GM23338 (cell line): ENCODE data around the gene RSRC2. TPM values are rescaled to one million over a fixed set of nuclear protein-coding genes. Genes with fewer than 3 reads are reported as not detected.

ENCODE experiments used
- ATAC-seq: fragments of 200-7000 bp; cut with Tn5 transposase; 3 replicates; pipeline ENCODE4 v1.9.1; 2020
- DNase-seq: peaks from one replicate; pipeline ENCODE4 v3.0.0-alpha.2; 2015; ENCODE audit warnings: low spot score
- H2AFZ ChIP-seq: fragments of 200-600 bp; sonication (generic); 2 replicates; pipeline ENCODE4 v1.8.0; 2016; ENCODE audit warnings: antibody characterized with exemption, mild to moderate bottlenecking, moderate library complexity
- H3F3A ChIP-seq: fragments of 200-600 bp; sonication (generic); replicated peaks from 2 replicates; pipeline ENCODE4 v1.8.0; 2017; ENCODE audit warnings: antibody characterized with exemption, mixed run types, low read depth
- H3K27ac ChIP-seq: fragments of 200-600 bp; sonication (generic); 2 replicates; pipeline ENCODE4 v1.6.1; 2016; ENCODE audit warnings: low read depth
- H3K27me3 ChIP-seq: fragments of 200-600 bp; sonication (generic); 2 replicates; pipeline ENCODE4 v1.8.0; 2016; ENCODE audit warnings: mild to moderate bottlenecking, mixed run types, moderate library complexity; ENCODE audit not compliant: insufficient read depth
- H3K36me3 ChIP-seq: fragments of 200-600 bp; sonication (generic); 2 replicates; pipeline ENCODE4 v1.8.0; 2016; ENCODE audit warnings: mild to moderate bottlenecking; ENCODE audit not compliant: insufficient read depth
- H3K4me1 ChIP-seq: fragments of 200-600 bp; sonication (generic); 2 replicates; pipeline ENCODE4 v1.8.0; 2016; ENCODE audit warnings: mild to moderate bottlenecking, moderate library complexity; ENCODE audit not compliant: insufficient read depth
- H3K4me2 ChIP-seq: fragments of 200-600 bp; sonication (generic); 2 replicates; pipeline ENCODE4 v1.7.1; 2017; ENCODE audit warnings: mixed run types
- H3K4me3 ChIP-seq: fragments of 200-600 bp; sonication (generic); 2 replicates; pipeline ENCODE4 v1.6.1; 2016; ENCODE audit warnings: mixed run types
- H3K79me2 ChIP-seq: fragments of 200-600 bp; sonication (generic); replicated peaks from 2 replicates; pipeline ENCODE4 v1.8.0; 2017; ENCODE audit warnings: mild to moderate bottlenecking; ENCODE audit not compliant: insufficient read depth
- H3K9me2 ChIP-seq: fragments of 200-600 bp; sonication (generic); 2 replicates; pipeline ENCODE4 v1.8.0; 2017; ENCODE audit not compliant: insufficient read depth
- H4K20me1 ChIP-seq: fragments of 200-600 bp; sonication (generic); replicated peaks from 2 replicates; pipeline ENCODE4 v1.8.0; 2017; ENCODE audit warnings: mild to moderate bottlenecking; ENCODE audit not compliant: insufficient read depth
- H3K27ac Mint-ChIP-seq: 2 replicates; pipeline ENCODE4 v1.8.0; 2020; ENCODE audit warnings: inconsistent platforms, mild to moderate bottlenecking, moderate library complexity, mixed read lengths
- H3K27me3 Mint-ChIP-seq: 3 replicates; pipeline ENCODE4 v1.8.0; 2022; ENCODE audit warnings: low read depth, mild to moderate bottlenecking, moderate library complexity, mixed read lengths, inconsistent platforms; ENCODE audit not compliant: insufficient read depth, poor library complexity
- H3K36me3 Mint-ChIP-seq: 3 replicates; pipeline ENCODE4 v1.8.0; 2021; ENCODE audit warnings: low read depth, mild to moderate bottlenecking, inconsistent platforms, moderate library complexity, mixed read lengths
- H3K4me1 Mint-ChIP-seq: 3 replicates; pipeline ENCODE4 v1.8.0; 2020; ENCODE audit warnings: mild to moderate bottlenecking, inconsistent platforms, mixed read lengths
- H3K4me3 Mint-ChIP-seq: 3 replicates; pipeline ENCODE4 v1.8.0; 2021; ENCODE audit warnings: moderate library complexity, mild to moderate bottlenecking, inconsistent platforms, mixed read lengths
- H3K9me3 Mint-ChIP-seq: 3 replicates; pipeline ENCODE4 v1.8.0; 2020; ENCODE audit warnings: moderate library complexity, mild to moderate bottlenecking, inconsistent platforms, mixed read lengths
- CTCF ChIP-seq, 2 experiments: fragments of 200-600 bp in 1 of 2; sonication (generic) in 1 of 2; conservative IDR thresholded peaks; 2 replicates each; pipeline versions ENCODE4 v1.5.1 to v1.6.1; 2016 to 2017; ENCODE audit warnings: antibody characterized with exemption in 2 of 2, low read depth in 2 of 2, mild to moderate bottlenecking in 2 of 2, moderate library complexity in 1 of 2
- EZH2 ChIP-seq: fragments of 200-600 bp; sonication (generic); IDR thresholded peaks from one replicate; pipeline ENCODE4 v1.8.0; 2017; ENCODE audit warnings: antibody characterized with exemption, mild to moderate bottlenecking, low read depth; ENCODE audit not compliant: unreplicated experiment
- JUNB ChIP-seq: IDR thresholded peaks from one replicate; pipeline ENCODE4 v1.6.1; 2016; ENCODE audit warnings: antibody characterized with exemption; ENCODE audit not compliant: unreplicated experiment
- NANOG ChIP-seq: IDR thresholded peaks from 2 replicates; pipeline ENCODE4 v1.6.1; 2016; ENCODE audit warnings: antibody characterized with exemption, borderline replicate concordance
- POLR2AphosphoS5 ChIP-seq: IDR thresholded peaks from 2 replicates; pipeline ENCODE4 v1.6.1; 2016; ENCODE audit warnings: antibody characterized with exemption, low read depth
- STAT1 ChIP-seq: IDR thresholded peaks from one replicate; pipeline ENCODE4 v1.6.1; 2016; ENCODE audit warnings: antibody characterized with exemption; ENCODE audit not compliant: unreplicated experiment
- ZNF331 ChIP-seq: fragments of 250-450 bp; sonication (Bioruptor Pico); IDR thresholded peaks from 2 replicates; pipeline ENCODE4 v1.5.0; 2020; ENCODE audit warnings: low read depth, mild to moderate bottlenecking, moderate library complexity
- polyA plus RNA-seq: library from polyadenylated mRNA; unstranded; fragments of >200 nt; fragmentation: Nextera tagmentation; extraction: Ambion mirVana; gene quantifications from 2 replicates; pipeline ENCODE4 v1.2.1, GENCODE V29; 2016
- total RNA-seq: library from RNA; depleted of rRNA; stranded (reverse); fragments of >200 nt; shearing (Covaris generic); gene quantifications from 2 replicates; pipeline ENCODE4 v1.2.3, GENCODE V29; 2014
- TF ChIP-seq, protein P1 (sequence below): IDR thresholded peaks from one replicate; pipeline ENCODE4 v1.6.1; 2018; ENCODE audit warnings: antibody characterized with exemption; ENCODE audit not compliant: unreplicated experiment
- TF ChIP-seq, protein P2 (sequence below): fragments of 250-450 bp; sonication (Bioruptor Pico); IDR thresholded peaks from 2 replicates; pipeline ENCODE4 v1.5.0; 2020; ENCODE audit warnings: mild to moderate bottlenecking, moderate library complexity

Gene RSRC2
- total and polyA plus RNA-seq, 2 experiments from 2014 or later: 76.3 to 184 TPM

DNA sequence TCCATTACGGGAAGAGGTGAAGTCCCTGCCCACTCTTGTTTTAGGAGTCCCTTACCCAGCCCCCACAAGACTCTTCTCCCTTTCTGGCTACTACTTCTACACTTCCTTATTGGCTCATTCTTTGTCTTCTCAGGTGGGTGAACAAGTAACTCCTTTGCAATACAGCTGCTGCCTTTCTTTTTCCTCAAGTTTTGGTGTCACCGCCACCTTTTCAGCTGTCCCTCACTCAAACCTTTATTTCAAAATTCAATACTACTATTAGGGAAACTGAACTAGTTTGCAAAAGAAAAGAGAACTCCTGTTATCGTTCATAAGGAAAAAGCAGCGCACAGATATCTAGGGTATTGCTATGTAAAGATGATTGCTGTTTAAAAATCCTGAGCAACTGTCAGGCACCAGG lies 6.1 kb downstream of the RSRC2 start (continued):
- TF ChIP-seq CTCF (conservative IDR thresholded peaks at IDR 0.05; ENCODE audit: low read depth in 2 of 2): no peak

GRCh38 chr12:122519418-122519817 lies 7.3 kb downstream of the RSRC2 start:
- ATAC-seq: no peak
- TF ChIP-seq, protein P1, sequence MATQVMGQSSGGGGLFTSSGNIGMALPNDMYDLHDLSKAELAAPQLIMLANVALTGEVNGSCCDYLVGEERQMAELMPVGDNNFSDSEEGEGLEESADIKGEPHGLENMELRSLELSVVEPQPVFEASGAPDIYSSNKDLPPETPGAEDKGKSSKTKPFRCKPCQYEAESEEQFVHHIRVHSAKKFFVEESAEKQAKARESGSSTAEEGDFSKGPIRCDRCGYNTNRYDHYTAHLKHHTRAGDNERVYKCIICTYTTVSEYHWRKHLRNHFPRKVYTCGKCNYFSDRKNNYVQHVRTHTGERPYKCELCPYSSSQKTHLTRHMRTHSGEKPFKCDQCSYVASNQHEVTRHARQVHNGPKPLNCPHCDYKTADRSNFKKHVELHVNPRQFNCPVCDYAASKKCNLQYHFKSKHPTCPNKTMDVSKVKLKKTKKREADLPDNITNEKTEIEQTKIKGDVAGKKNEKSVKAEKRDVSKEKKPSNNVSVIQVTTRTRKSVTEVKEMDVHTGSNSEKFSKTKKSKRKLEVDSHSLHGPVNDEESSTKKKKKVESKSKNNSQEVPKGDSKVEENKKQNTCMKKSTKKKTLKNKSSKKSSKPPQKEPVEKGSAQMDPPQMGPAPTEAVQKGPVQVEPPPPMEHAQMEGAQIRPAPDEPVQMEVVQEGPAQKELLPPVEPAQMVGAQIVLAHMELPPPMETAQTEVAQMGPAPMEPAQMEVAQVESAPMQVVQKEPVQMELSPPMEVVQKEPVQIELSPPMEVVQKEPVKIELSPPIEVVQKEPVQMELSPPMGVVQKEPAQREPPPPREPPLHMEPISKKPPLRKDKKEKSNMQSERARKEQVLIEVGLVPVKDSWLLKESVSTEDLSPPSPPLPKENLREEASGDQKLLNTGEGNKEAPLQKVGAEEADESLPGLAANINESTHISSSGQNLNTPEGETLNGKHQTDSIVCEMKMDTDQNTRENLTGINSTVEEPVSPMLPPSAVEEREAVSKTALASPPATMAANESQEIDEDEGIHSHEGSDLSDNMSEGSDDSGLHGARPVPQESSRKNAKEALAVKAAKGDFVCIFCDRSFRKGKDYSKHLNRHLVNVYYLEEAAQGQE: no peak
- TF ChIP-seq ZNF331 (no peak), POLR2AphosphoS5 (no peak), JUNB (no peak), EZH2 (no peak), NANOG (no peak), STAT1 (no peak)
- TF ChIP-seq, protein P2, sequence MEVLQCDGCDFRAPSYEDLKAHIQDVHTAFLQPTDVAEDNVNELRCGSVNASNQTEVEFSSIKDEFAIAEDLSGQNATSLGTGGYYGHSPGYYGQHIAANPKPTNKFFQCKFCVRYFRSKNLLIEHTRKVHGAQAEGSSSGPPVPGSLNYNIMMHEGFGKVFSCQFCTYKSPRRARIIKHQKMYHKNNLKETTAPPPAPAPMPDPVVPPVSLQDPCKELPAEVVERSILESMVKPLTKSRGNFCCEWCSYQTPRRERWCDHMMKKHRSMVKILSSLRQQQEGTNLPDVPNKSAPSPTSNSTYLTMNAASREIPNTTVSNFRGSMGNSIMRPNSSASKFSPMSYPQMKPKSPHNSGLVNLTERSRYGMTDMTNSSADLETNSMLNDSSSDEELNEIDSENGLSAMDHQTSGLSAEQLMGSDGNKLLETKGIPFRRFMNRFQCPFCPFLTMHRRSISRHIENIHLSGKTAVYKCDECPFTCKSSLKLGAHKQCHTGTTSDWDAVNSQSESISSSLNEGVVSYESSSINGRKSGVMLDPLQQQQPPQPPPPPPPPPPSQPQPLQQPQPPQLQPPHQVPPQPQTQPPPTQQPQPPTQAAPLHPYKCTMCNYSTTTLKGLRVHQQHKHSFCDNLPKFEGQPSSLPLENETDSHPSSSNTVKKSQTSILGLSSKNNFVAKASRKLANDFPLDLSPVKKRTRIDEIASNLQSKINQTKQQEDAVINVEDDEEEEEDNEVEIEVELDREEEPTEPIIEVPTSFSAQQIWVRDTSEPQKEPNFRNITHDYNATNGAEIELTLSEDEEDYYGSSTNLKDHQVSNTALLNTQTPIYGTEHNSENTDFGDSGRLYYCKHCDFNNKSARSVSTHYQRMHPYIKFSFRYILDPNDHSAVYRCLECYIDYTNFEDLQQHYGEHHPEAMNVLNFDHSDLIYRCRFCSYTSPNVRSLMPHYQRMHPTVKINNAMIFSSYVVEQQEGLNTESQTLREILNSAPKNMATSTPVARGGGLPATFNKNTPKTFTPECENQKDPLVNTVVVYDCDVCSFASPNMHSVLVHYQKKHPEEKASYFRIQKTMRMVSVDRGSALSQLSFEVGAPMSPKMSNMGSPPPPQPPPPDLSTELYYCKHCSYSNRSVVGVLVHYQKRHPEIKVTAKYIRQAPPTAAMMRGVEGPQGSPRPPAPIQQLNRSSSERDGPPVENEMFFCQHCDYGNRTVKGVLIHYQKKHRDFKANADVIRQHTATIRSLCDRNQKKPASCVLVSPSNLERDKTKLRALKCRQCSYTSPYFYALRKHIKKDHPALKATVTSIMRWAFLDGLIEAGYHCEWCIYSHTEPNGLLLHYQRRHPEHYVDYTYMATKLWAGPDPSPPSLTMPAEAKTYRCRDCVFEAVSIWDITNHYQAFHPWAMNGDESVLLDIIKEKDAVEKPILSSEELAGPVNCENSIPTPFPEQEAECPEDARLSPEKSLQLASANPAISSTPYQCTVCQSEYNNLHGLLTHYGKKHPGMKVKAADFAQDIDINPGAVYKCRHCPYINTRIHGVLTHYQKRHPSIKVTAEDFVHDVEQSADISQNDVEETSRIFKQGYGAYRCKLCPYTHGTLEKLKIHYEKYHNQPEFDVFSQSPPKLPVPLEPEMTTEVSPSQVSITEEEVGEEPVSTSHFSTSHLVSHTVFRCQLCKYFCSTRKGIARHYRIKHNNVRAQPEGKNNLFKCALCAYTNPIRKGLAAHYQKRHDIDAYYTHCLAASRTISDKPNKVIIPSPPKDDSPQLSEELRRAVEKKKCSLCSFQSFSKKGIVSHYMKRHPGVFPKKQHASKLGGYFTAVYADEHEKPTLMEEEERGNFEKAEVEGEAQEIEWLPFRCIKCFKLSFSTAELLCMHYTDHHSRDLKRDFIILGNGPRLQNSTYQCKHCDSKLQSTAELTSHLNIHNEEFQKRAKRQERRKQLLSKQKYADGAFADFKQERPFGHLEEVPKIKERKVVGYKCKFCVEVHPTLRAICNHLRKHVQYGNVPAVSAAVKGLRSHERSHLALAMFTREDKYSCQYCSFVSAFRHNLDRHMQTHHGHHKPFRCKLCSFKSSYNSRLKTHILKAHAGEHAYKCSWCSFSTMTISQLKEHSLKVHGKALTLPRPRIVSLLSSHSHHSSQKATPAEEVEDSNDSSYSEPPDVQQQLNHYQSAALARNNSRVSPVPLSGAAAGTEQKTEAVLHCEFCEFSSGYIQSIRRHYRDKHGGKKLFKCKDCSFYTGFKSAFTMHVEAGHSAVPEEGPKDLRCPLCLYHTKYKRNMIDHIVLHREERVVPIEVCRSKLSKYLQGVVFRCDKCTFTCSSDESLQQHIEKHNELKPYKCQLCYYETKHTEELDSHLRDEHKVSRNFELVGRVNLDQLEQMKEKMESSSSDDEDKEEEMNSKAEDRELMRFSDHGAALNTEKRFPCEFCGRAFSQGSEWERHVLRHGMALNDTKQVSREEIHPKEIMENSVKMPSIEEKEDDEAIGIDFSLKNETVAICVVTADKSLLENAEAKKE (CRISPR knock-in tag): no peak

More at GRCh38 chr12:122519418-122519817, 7.3 kb downstream of the RSRC2 start:
- DNase-seq: no peak
- H3K27ac ChIP-seq: no peak overlapping the region
- Mint-ChIP-seq H3K27me3 (peaks cover 2% of the 10 kb centered on the region), H3K4me1 (peaks cover 12% of the 10 kb centered on the region), H3K36me3 (peaks cover 95% of the 10 kb centered on the region), H3K9me3 (no peaks in the 10 kb centered on the region), H3K4me3 (no peak overlapping the region), H3K27ac (no peak overlapping the region)
- peaks cover 98% of the 10 kb centered on the region for H3K79me2 ChIP-seq
- H3K4me2 ChIP-seq: no peak overlapping the region
- no peaks in the 10 kb centered on the region; the same call in 1 of the 2 replicates for H3F3A ChIP-seq
- H4K20me1 ChIP-seq: peaks cover 48% of the 10 kb centered on the region
- no peaks in the 10 kb centered on the region for H3K9me2 ChIP-seq
- no peaks in the 10 kb centered on the region for H3K27me3 ChIP-seq
- H3K4me1 ChIP-seq: peaks cover 13% of the 10 kb centered on the region
- no peak overlapping the region for H3K4me3 ChIP-seq
- peaks cover 86% of the 10 kb centered on the region for H3K36me3 ChIP-seq
- H2AFZ ChIP-seq: no peak overlapping the region
